Panc1 (cell line): ENCODE data around the gene TBC1D17. TPM values are rescaled to one million over a fixed set of nuclear protein-coding genes. Genes with fewer than 3 reads are reported as not detected.

ENCODE experiments used
- ATAC-seq: fragments of 200-7000 bp; cut with Tn5 transposase; 2 replicates; pipeline ENCODE4 v1.9.1; 2020; ENCODE audit warnings: mild to moderate bottlenecking, moderate library complexity
- BruUV-seq: library from RNA; stranded (reverse); fragments of 400-500 nt; replicated peaks from 2 replicates; lab custom pipeline; 2021; lab: Mats Ljungman, UMichigan
- CTCF ChIA-PET: fragments of 300-600 bp; sonication (Branson Sonifier 250); formaldehyde crosslinking; loops from one replicate; lab custom pipeline; 2022; ENCODE audit warnings: antibody characterized with exemption; lab: Charles Lee
- POLR2A ChIA-PET: fragments of 300-600 bp; sonication (Branson Sonifier 250); formaldehyde crosslinking; loops from one replicate; lab custom pipeline; 2022; ENCODE audit warnings: antibody characterized with exemption; lab: Charles Lee
- DNase-seq: peaks from one replicate; pipeline ENCODE4 v3.0.0-alpha.2; 2010; ENCODE audit warnings: low read depth, low spot score
- H3K27ac ChIP-seq: 2 replicates; pipeline ENCODE4 v1.5.1; 2011; ENCODE audit warnings: mild to moderate bottlenecking, low read length, inconsistent platforms
- H3K27me3 ChIP-seq: fragments of 200-500 bp; sonication (Bioruptor generic); 2 replicates; pipeline ENCODE4 v1.6.0; 2014; ENCODE audit warnings: low read length, inconsistent platforms; ENCODE audit not compliant: control insufficient read depth, insufficient read depth
- H3K36me3 ChIP-seq: fragments of 200-500 bp; sonication (Bioruptor generic); 2 replicates; pipeline ENCODE4 v1.5.1; 2014; ENCODE audit warnings: inconsistent platforms, mild to moderate bottlenecking, low read length, moderate library complexity; ENCODE audit not compliant: control insufficient read depth, insufficient read depth
- H3K4me1 ChIP-seq: 2 replicates; pipeline ENCODE4 v1.5.1; 2011; ENCODE audit warnings: inconsistent platforms, mild to moderate bottlenecking, low read length, moderate library complexity; ENCODE audit not compliant: control insufficient read depth, insufficient read depth
- H3K4me3 ChIP-seq, 2 experiments: 2 replicates each; pipeline ENCODE4 v1.5.1; 2011 to 2012; ENCODE audit warnings: low read depth in 2 of 2, low read length in 2 of 2, mild to moderate bottlenecking in 2 of 2, inconsistent platforms in 1 of 2, moderate library complexity in 1 of 2
- H3K9me3 ChIP-seq: fragments of 200-500 bp; sonication (Bioruptor generic); 2 replicates; pipeline ENCODE4 v1.5.1; 2014; ENCODE audit warnings: low read depth, mild to moderate bottlenecking, inconsistent platforms, low read length, moderate library complexity; ENCODE audit not compliant: control insufficient read depth, insufficient read depth
- CTCF ChIP-seq: fragments of 450-650 bp; IDR thresholded peaks from 2 replicates; pipeline ENCODE4 v1.5.1; 2017; ENCODE audit warnings: mild to moderate bottlenecking
- POLR2AphosphoS5 ChIP-seq: IDR thresholded peaks from 2 replicates; pipeline ENCODE4 v1.6.1; 2012; ENCODE audit warnings: mild to moderate bottlenecking, low read depth, low read length, moderate library complexity
- REST ChIP-seq, 2 experiments: IDR thresholded peaks; 2 replicates each; pipeline ENCODE4 v1.6.1; 2011 to 2012; ENCODE audit warnings: low read depth in 2 of 2, control low read depth in 1 of 2, low read length in 1 of 2, mild to moderate bottlenecking in 1 of 2, moderate library complexity in 1 of 2; ENCODE audit not compliant: insufficient read depth in 1 of 2
- SIN3A ChIP-seq: IDR thresholded peaks from 2 replicates; pipeline ENCODE4 v1.6.1; 2012; ENCODE audit warnings: low read depth, mild to moderate bottlenecking, low read length, moderate library complexity, borderline replicate concordance; ENCODE audit not compliant: insufficient read depth
- TCF7L2 ChIP-seq: IDR thresholded peaks from 2 replicates; pipeline ENCODE4 v1.6.1; 2011; ENCODE audit warnings: mild to moderate bottlenecking, low read depth, low read length, inconsistent platforms
- in situ Hi-C: cut with HindIII; loops from 2 replicates; pipeline ENCODE4 v1.10.0; 2016; ENCODE audit warnings: low sequenced_read_pairs, low pct_unique_long_range_greater_than_20kb
- intact Hi-C: fragments of 100-400 bp; cut with micrococcal nuclease; formaldehyde crosslinking; loops from one replicate; pipeline ENCODE4 v1.10.0; 2022; ENCODE audit not compliant: unreplicated experiment
- total RNA-seq: library from RNA; stranded (reverse); gene quantifications from one replicate; pipeline ENCODE4 v1.2.1, GENCODE V29; 2021; ENCODE audit not compliant: unreplicated experiment

TBC1D17 gene
- total RNA-seq, 1 experiment from 2014 or later = 43.2 TPM

DNA sequence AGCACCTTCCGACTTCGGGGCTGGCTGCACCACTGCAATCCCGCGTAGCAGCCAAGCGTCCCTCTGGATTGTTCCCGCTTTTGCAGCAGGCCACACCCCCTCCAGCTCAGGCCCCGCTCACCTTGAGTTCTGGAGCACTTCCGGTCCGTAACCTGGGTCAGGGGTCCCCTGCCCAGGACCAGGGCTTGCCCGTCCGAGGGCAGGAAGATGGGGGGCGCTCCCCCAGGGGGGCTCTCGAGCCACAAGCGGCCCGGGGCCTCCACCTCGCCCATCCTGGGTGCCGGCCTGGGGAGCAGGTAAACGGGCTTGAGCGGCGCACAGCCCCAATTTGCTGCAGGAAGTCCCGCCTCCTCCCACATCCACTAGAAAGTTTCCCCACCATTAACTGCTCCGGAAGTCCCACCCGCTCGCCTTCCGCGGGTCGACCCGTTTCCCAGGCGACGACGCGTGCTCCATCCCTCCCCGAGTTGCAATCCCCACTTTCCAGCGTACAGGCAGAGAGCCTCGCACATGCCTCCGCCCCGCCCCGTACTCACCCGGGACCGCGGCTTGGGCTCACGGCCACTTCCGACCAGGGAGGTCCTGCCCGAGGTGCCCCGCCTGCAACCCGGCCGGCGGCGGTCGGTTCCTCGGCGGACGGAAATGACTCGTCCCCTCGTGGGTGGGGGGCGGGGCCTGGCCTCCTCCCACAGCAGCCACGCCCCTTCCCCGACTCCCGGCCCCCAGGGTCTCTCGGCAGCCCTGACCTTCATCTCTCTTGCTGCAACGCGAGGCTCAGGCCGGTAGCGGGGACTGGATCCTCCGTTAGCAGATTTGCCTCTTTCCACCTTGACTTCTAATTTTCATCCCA is 10.3 kb upstream of the TBC1D17 start, which contains the start of gene PNKP:
TSS of gene PNKP (minus strand) at position 644 of the 850 bp plus-strand sequence. CDS start at position 272, 372 bp downstream.
- H3K27ac ChIP-seq = peak within 1 kb of the TSS; percentile 95
- H3K4me3 ChIP-seq = peak within 1 kb of the TSS; percentile 69 to 76
- H3K27me3 ChIP-seq = no peaks in the 10 kb centered on the region
- POLR2A ChIA-PET = interaction anchor here (0.8 kb wide), 1 partner anchor 49 kb away, joined by 3 read pairs; the partner anchor contains the start of gene MED25
- in situ Hi-C loops = no loop called here
- ATAC-seq (peak; percentile 68), DNase-seq (no peak)
- no TSS peak for BruUV-seq
- H3K9me3 ChIP-seq = no peaks in the 10 kb centered on the region
- peaks cover 20% of the 10 kb centered on the region for H3K4me1 ChIP-seq
- CTCF ChIA-PET = no interaction called here
- no peaks in the 10 kb centered on the region for H3K36me3 ChIP-seq
- intact Hi-C loops = no loop called here
- 0 out of 2 replicates have a peak, but pooled peaks have one; percentile 37 for TF ChIP-seq SIN3A
- 0 out of 4 replicates have a peak, but pooled peaks of 1 of the 2 experiments have one; percentile 8 for TF ChIP-seq REST (IDR thresholded peaks at IDR 0.05; ENCODE audit: insufficient read depth in 1 of 2, low read depth in 2 of 2, low read length in 1 of 2)
- peak; percentile 77 for TF ChIP-seq POLR2AphosphoS5
- TF ChIP-seq TCF7L2 = peak; percentile 27; the same call in 1 of the 2 replicates
- no peak for TF ChIP-seq CTCF

GRCh38 chr19:49869009-49869483 is 8.5 kb upstream of the TBC1D17 start:
- BruUV-seq = no TSS peak
- no peaks in the 10 kb centered on the region for H3K27me3 ChIP-seq
- DNase-seq (no peak), ATAC-seq (peak; percentile 22)
- in situ Hi-C loops (no loop called here), intact Hi-C loops (no loop called here)
- no peak for TF ChIP-seq TCF7L2
- TF ChIP-seq CTCF = no peak
- no peak for TF ChIP-seq SIN3A
- TF ChIP-seq POLR2AphosphoS5 = no peak
- no peak for TF ChIP-seq REST (IDR thresholded peaks at IDR 0.05; ENCODE audit: insufficient read depth in 1 of 2, low read depth in 2 of 2, low read length in 1 of 2)
- H3K4me1 ChIP-seq = peaks cover 18% of the 10 kb centered on the region
- H3K9me3 ChIP-seq = no peaks in the 10 kb centered on the region
- POLR2A ChIA-PET = interaction anchor here (0.6 to 0.9 kb wide), 2 partner anchors 56 to 61 kb away, joined by 3 to 5 read pairs; partner anchors contain the start of gene NUP62
- CTCF ChIA-PET = interaction anchor here (0.5 kb wide), 1 partner anchor 341 kb away, joined by 3 read pairs; the partner anchor contains the start of gene RCN3
- peak overlapping the region; percentile 34 to 55 for H3K4me3 ChIP-seq
- H3K36me3 ChIP-seq = no peaks in the 10 kb centered on the region
- peak overlapping the region; percentile 68 for H3K27ac ChIP-seq
